Breast epithelium (tissue), 3 donors: ENCODE data around the gene AFAP1.

ENCODE experiments used
- CTCF ChIP-seq, 3 donors: fragments of 450-650 bp; IDR thresholded peaks; one replicate each; pipeline ENCODE4 v1.5.1; 2016 to 2017; ENCODE audit warnings: antibody characterized with exemption in 3 of 3, mild to moderate bottlenecking in 3 of 3, moderate library complexity in 3 of 3
- POLR2A ChIP-seq: fragments of 450-650 bp; IDR thresholded peaks from one replicate; pipeline ENCODE4 v1.6.1; 2016; ENCODE audit warnings: antibody characterized with exemption, mild to moderate bottlenecking, moderate library complexity
- POLR2AphosphoS5 ChIP-seq, 3 donors: sonication (generic); formaldehyde crosslinking; IDR thresholded peaks; one replicate each; pipeline ENCODE4 v1.6.1; 2017; ENCODE audit warnings: antibody characterized with exemption in 3 of 3

GRCh38 chr4:7854697-7855370, 84.8 kb downstream of the AFAP1 start:
- TF ChIP-seq POLR2A (no peak), CTCF (IDR thresholded peaks at IDR 0.05) (no peak), POLR2AphosphoS5 (IDR thresholded peaks at IDR 0.05) (no peak)
